DMS153 treated with DMSO at 0.1 percent for 48 hours (cell line): ENCODE measurements around the gene HPSE2.
"Not testable (repeated sequence)": the region's sequence is repeated elsewhere in the genome, so short reads cannot be mapped to it uniquely, and the experiment has no call there.

Source experiments
- DNase-seq: peaks from one replicate; lab custom pipeline; 2025; ENCODE audit not compliant: unreplicated experiment; lab: John Stamatoyannopoulos, UW

Gene HPSE2

GRCh38 chr10:98517672-98518071 lies 718.0 kb downstream of the HPSE2 start:
- no peak for DNase-seq

- DNase-seq = no peak
Observed at GRCh38 chr10:98516352-98516751, 719.3 kb downstream of the HPSE2 start.

DNA sequence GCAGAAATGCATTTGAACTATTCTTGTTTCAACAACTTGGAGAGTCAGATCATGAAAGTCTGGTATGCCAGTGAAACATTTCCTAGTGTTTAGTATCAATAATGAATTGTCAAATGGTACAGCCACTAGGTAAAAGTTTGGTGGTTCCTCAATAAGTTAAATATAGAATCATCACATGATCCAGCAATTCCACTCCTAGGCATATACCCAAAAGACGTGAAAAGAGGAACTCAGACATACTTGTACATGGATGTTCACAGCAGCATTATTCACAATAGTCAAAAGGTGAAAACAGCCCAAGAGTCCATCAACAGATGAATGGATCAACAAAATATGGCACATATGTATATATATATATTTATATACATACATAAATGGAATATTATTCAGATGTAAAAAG lies 721.9 kb downstream of the HPSE2 start:
- no peak for DNase-seq

DNA sequence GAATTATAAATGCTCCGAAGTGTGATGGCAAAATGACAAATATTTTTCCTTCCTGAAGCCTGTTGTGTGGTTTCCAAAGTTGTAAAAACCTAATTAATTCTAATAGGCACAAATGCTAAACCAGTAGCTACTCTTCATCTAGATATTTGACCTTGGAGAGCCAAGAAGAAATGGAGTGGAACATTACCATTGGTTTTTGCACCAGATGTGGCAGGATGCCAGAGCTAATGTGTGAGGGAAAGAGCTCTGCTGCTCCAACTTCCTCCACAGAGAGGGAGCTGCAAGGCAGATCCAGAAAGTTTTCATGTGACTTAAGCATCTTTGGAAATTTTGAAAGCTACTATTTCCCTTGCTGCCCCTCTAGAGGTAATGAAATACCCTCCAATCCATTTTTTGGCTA lies 723.8 kb downstream of the HPSE2 start:
- no peak for DNase-seq

DNA sequence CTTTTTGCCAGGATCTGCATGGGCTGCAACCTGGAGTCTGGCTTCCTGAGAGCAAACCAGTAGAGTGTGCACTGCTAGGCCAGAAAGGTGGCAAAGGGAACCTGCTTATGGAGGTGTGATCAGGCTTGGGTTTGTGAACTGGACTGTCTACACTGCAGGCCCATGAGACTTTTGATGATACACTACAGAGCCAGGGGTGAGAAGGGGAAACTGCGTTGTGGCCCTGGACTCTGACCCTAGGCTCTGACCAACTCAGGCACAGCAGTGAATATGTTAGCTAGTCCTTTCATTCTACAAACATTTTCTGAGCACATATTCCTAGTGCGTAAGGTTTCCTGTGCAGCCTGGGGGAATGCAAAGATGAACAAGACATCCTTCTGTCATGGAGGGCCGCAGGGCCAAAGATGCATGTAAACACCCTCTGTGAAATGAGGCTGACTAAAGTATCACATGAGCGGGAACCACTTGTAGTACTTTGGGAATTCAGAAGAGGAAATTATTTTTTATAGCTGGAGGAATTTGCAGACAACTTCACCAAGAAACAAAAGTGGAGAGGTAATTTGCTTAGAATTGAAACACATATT lies 725.1 kb downstream of the HPSE2 start:
- DNase-seq = no peak

- no peak for DNase-seq
Observed at GRCh38 chr10:98509745-98510144, 725.9 kb downstream of the HPSE2 start.

DNA sequence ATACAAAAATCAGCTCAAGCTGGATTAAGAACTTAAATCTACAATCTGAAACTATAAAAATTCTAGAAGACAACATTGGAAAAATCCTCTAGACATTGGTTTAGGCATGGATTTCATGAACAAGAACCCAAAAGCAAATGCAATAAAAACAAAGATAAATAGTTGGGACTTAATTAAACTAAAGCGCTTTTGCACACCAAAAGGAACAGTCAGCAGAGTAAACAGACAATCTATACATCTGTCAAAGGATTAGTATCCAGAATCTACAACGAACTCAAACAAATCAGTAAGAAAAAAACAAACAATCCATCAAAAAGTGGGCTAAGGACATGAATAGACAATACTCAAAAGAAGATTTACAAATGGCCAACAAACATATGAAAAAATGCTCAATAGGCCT lies 733.1 kb downstream of the HPSE2 start:
- DNase-seq = not testable (repeated sequence)

DNA sequence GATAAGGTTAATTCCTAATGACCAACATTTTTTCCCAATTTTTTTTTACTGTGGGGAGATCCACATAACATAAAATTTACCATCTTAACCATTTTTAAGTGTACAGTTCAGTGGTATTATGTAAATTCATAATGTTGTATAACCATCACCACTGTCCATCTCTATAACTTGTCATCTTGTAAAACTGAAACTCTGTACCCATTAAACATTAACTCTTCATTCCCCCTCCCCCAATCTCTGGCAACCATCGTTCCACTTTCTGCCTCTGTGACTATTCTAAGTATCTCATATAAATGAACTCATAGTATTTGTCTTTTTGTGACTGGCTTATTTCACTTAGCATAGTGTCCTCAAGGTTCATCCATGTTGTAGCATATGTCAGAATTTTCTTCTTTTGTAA lies 742.9 kb downstream of the HPSE2 start:
- no peak for DNase-seq

DNA sequence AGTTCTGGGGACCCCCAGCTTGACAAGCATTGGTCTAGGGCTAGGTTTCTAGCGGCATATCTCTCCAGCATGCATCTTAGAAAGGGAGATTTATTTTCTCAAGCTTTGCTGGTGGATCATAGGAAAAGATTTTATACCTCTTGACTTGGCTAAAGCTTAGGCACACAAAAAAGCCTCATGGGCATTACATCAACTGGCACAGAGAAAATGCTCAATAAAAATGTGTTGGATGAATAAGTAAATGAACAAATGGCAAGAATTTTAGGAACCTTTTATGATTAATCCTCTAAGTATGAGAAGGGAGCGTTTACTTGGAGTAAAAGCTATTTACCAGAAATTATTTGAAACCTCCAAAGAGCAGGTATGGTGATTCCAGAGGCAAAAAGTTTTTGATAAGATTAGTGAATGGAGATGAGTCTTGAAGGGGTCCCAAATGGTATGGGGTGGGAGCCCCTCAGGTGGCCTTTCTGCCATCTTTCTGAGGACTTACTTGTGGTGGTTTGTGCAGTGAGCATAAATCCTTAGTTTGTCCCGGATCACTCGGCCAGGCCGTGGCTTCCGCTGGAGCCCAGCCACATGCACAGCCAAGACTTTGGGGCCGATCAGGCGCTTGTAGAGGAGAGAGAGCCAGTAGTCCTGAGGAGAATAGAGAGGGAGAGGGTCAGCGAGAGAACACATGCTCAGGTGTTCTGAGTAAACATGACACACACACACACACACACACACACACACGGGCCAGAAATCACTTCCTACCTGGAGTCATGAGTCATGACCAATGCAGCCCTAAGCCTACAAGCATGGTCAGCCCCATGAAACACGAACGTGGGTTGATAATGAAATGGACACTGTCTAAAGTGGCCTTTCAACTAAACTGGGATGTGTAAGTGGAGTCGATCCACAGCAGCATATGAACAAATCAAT lies 745.8 kb downstream of the HPSE2 start:
- DNase-seq = no peak

- DNase-seq = no peak
Observed at GRCh38 chr10:98488669-98489430, 746.8 kb downstream of the HPSE2 start.

DNA sequence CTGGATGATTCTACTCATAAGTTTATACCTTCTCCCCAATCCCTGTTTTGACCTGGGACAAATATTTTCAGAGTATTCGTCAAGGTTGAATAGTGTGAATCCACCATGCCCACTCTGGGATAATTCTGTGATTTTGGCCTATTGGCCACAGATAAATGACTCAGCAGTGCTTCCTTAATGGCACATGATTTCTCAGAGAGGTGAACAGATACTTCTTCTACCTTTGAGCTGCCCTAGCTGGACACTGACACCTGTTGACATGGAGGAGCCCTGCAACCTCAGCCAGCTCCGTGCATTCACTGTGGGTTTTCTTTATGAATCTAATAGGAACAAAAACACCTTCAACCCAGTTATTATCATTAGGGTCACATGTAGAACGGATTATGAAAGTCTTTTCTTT lies 748.0 kb downstream of the HPSE2 start:
- DNase-seq = no peak

DNA sequence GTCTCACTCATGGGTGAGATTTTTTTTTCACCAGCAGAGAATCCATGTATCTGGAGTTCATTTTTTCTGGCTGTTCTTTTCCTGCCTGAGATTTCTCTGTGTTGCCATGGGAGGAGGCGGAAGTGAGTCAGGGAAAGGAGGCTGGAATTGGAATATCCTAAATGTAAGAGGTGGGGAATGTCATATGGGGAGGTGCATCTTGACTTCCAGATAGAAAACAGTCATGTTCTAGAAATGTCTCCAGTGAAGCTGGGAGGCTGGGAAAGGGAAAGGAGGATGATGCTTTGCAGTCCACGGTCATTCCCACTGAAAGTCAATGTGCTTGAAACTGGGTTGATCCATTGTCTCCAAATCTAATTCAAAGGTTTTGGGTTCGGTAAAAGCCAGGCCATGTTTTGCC lies 749.2 kb downstream of the HPSE2 start:
- DNase-seq = no peak

DNA sequence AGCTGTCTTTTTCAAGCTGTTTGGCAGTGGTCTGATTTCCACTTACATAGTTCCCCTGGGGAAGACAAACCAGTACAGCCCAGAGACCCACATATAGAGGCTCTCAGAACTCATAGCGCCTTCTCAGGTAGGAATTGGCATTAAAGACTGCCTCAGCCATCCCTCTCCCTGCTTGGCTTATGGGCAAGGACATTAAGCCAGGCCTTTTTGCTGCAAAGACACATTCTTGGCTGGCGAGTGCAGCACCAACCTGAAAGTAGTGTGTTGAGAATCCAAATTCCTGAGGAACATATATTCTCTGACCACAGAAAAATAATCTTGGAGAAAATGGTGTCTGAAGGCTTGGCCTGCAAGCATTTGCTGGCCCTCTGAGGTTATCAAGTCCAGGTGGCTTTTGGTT lies 749.7 kb downstream of the HPSE2 start:
- DNase-seq = no peak

DNA sequence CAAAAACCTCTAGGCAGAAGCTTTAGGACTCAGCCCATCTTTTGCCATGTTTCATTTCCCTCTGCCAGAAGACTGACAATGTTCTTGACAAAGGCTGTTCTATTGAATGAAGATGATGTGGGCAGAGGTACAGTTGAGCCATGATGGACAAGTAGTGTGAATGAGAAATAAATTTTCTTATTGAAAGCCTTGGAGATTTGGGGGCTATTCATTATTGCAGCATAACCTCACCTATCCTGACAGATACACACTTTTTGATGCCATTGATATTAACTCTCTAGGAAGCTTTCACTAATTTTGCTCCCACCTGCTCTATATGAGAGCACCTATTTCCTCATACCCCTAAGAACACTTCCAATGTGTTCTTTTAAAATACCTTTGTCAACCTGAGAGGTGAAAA lies 752.0 kb downstream of the HPSE2 start:
- DNase-seq = no peak

- DNase-seq = no peak
Observed at GRCh38 chr10:98482096-98482495, 753.6 kb downstream of the HPSE2 start.

DNA sequence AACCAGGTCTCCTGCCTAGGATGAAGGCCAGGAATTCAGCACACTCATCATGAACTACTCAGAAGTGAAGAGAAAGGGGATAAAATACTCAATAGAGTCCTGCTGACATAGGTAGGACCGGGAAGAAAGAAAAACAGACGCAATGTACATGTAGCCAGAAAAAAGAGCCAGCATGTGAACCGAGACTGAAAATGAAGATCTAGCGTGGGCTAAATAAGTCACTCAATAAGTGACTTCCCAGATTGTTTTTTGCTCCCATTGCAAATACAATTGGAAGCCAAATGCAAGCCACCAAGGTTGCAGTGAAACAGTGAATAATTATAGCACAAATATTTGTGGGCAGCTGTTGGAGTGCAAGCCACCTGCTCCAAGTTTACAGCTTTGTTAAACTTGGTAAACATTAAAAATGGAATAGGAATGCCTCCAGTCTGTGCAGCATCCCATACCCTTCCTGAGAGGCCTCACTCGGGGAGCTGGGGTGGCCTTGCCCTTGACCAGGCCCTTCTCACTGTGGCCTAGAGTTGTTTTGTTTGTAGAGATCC lies 754.2 kb downstream of the HPSE2 start:
- no peak for DNase-seq

GRCh38 chr10:98478430-98479222 lies 757.0 kb downstream of the HPSE2 start:
- no peak for DNase-seq

- DNase-seq = no peak
Observed at GRCh38 chr10:98477861-98478260, 757.8 kb downstream of the HPSE2 start.

GRCh38 chr10:98474628-98475027 lies 761.0 kb downstream of the HPSE2 start:
- DNase-seq = no peak

DNA sequence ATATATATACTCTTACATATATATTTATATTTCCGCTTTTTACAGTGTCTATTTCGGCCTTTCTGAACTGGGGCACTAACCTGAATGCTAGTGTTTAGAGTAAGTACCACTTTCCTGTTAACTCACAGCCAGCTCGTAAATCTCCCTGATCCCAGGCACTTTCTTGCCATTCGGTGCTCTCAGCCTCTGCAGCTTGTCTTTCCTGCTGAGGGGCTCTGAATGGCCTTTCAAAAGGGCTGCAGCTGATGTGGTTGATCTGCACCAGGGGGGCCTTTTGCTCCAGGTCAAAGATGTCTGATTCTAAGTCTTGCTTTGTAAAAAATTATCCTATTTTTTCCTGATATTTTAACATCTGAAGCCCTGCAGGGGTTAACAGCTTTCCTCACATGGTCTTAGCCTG lies 763.5 kb downstream of the HPSE2 start:
- no peak for DNase-seq

GRCh38 chr10:98470850-98471249 lies 764.8 kb downstream of the HPSE2 start:
- no peak for DNase-seq
